SK-N-SH treated with all-trans-retinoic acid at 6 μM for 48 hours (cell line): Measurements from ENCODE around the gene SDF4.

ENCODE experiments used
- ATAC-seq: fragments of 200-7000 bp; cut with Tn5 transposase; 3 replicates; pipeline ENCODE4 v1.9.1; 2020; ENCODE audit warnings: mild to moderate bottlenecking, moderate library complexity
- ARNTL ChIP-seq: fragments of 450-650 bp; formaldehyde crosslinking; IDR thresholded peaks from 2 replicates; pipeline ENCODE4 v1.5.0; 2020; ENCODE audit warnings: low read depth, mild to moderate bottlenecking, moderate library complexity, borderline replicate concordance
- BACH2 ChIP-seq: fragments of 250-450 bp; sonication (Bioruptor Pico); IDR thresholded peaks from 2 replicates; pipeline ENCODE4 v1.9.0; 2021; ENCODE audit warnings: mild to moderate bottlenecking, borderline replicate concordance
- CSDC2 ChIP-seq: fragments of 250-450 bp; sonication (Bioruptor Pico); IDR thresholded peaks from 2 replicates; pipeline ENCODE4 v1.5.0; 2020; ENCODE audit warnings: mild to moderate bottlenecking, moderate library complexity
- ESRRG ChIP-seq: fragments of 250-450 bp; sonication (Bioruptor Pico); IDR thresholded peaks from 2 replicates; pipeline ENCODE4 v1.6.1; 2021; ENCODE audit warnings: mild to moderate bottlenecking
- GLIS3 ChIP-seq: fragments of 250-450 bp; sonication (Bioruptor Pico); IDR thresholded peaks from 2 replicates; pipeline ENCODE4 v1.5.0; 2020; ENCODE audit warnings: mild to moderate bottlenecking, moderate library complexity
- ISL1 ChIP-seq: fragments of 250-450 bp; sonication (Bioruptor Pico); IDR thresholded peaks from 2 replicates; pipeline ENCODE4 v2.1.2; 2022; ENCODE audit warnings: mild to moderate bottlenecking, moderate library complexity
- OSR1 ChIP-seq: fragments of 250-450 bp; sonication (Bioruptor Pico); IDR thresholded peaks from 2 replicates; pipeline ENCODE4 v1.8.0; 2022; ENCODE audit warnings: moderate library complexity, mild to moderate bottlenecking, inconsistent platforms
- PPARA ChIP-seq: fragments of 250-450 bp; sonication (Bioruptor Pico); IDR thresholded peaks from 2 replicates; pipeline ENCODE4 v1.5.0; 2020; ENCODE audit warnings: mild to moderate bottlenecking, borderline replicate concordance
- RARB ChIP-seq: fragments of 250-450 bp; sonication (Bioruptor Pico); IDR thresholded peaks from 2 replicates; pipeline ENCODE4 v1.8.0; 2021; ENCODE audit warnings: mild to moderate bottlenecking, moderate library complexity
- SNAI2 ChIP-seq: fragments of 250-450 bp; sonication (Bioruptor Pico); IDR thresholded peaks from 2 replicates; pipeline ENCODE4 v1.5.0; 2020; ENCODE audit warnings: mild to moderate bottlenecking, moderate library complexity
- TCF4 ChIP-seq: fragments of 250-450 bp; sonication (Bioruptor Pico); IDR thresholded peaks from 2 replicates; pipeline ENCODE4 v1.8.0; 2021; ENCODE audit warnings: mild to moderate bottlenecking, moderate library complexity, borderline replicate concordance
- ZC3H10 ChIP-seq: fragments of 250-450 bp; sonication (Bioruptor Pico); IDR thresholded peaks from 2 replicates; pipeline ENCODE4 v1.5.1; 2021; ENCODE audit warnings: mild to moderate bottlenecking, moderate library complexity
- ZNF565 ChIP-seq: fragments of 450-650 bp; formaldehyde crosslinking; conservative IDR thresholded peaks from 2 replicates; pipeline ENCODE4 v1.5.0; 2020; ENCODE audit warnings: low read depth, mild to moderate bottlenecking, moderate library complexity
- ZNF70 ChIP-seq: fragments of 450-650 bp; formaldehyde crosslinking; IDR thresholded peaks from 2 replicates; pipeline ENCODE4 v1.5.0; 2020; ENCODE audit warnings: mild to moderate bottlenecking, moderate library complexity
- ZNF8 ChIP-seq: fragments of 450-650 bp; formaldehyde crosslinking; IDR thresholded peaks from 2 replicates; pipeline ENCODE4 v1.5.0; 2020; ENCODE audit warnings: mild to moderate bottlenecking, moderate library complexity
- TF ChIP-seq, protein P1 (sequence below): fragments of 250-450 bp; sonication (Bioruptor Pico); IDR thresholded peaks from 2 replicates; pipeline ENCODE4 v1.5.0; 2020; ENCODE audit warnings: mild to moderate bottlenecking, moderate library complexity
- TF ChIP-seq, protein P2 (sequence below): fragments of 250-450 bp; sonication (Bioruptor Pico); IDR thresholded peaks from 2 replicates; pipeline ENCODE4 v1.5.1; 2021; ENCODE audit warnings: mild to moderate bottlenecking, moderate library complexity
- TF ChIP-seq, protein P3 (sequence below): fragments of 250-450 bp; sonication (Bioruptor Pico); IDR thresholded peaks from 2 replicates; pipeline ENCODE4 v1.8.0; 2021; ENCODE audit warnings: low read depth, mild to moderate bottlenecking, moderate library complexity, borderline replicate concordance
- TF ChIP-seq, protein P4 (sequence below): fragments of 250-450 bp; sonication (Bioruptor Pico); IDR thresholded peaks from 2 replicates; pipeline ENCODE4 v1.5.1; 2020; ENCODE audit warnings: low read depth, mild to moderate bottlenecking, moderate library complexity
- TF ChIP-seq, protein P5 (sequence below): fragments of 250-450 bp; sonication (Bioruptor Pico); IDR thresholded peaks from 2 replicates; pipeline ENCODE4 v1.8.0; 2020; ENCODE audit warnings: mild to moderate bottlenecking, moderate library complexity, borderline replicate concordance

The SDF4 gene

DNA sequence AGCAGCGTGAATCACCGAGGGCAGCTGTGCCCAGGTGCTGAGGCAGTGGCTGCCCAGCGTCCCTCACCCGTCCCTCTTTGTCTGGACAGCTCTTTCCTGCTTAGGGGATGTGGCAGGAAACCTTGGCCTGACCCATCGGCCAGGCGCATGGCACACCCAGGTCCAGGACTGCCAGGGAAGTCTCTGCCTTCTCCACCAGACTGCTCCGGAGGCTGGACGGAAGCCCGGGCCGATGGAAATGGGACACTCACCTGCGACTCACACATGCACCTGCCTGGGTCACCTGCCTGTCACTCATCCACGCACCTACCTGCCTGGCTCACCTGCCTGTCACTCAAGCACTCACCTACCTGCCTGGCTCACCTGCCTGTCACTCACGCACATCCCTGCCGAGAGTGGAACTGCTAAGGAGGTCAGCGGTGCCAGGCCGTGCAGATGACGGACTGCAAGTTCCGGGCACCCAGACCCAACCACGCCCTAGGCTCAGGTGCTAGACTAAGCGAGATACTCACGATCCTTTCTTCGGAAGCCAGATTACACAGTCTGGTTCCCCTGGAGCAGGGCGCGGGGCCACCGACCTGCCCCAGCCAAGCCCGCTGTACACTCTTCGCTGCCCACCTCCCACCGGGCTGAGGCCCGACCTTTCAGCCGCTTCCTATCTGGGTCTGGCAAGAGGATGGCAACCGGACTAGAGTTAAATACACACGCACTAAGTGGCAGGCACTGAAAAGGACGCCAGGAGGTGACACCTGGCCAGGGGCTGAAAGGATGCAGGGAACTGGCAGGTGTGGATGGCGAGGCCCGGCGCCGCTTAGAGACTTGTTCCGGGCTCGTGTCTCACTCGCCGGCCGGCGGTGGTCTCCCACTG lies 40.8 kb upstream of the SDF4 start (continued):
- TF ChIP-seq, protein P1, sequence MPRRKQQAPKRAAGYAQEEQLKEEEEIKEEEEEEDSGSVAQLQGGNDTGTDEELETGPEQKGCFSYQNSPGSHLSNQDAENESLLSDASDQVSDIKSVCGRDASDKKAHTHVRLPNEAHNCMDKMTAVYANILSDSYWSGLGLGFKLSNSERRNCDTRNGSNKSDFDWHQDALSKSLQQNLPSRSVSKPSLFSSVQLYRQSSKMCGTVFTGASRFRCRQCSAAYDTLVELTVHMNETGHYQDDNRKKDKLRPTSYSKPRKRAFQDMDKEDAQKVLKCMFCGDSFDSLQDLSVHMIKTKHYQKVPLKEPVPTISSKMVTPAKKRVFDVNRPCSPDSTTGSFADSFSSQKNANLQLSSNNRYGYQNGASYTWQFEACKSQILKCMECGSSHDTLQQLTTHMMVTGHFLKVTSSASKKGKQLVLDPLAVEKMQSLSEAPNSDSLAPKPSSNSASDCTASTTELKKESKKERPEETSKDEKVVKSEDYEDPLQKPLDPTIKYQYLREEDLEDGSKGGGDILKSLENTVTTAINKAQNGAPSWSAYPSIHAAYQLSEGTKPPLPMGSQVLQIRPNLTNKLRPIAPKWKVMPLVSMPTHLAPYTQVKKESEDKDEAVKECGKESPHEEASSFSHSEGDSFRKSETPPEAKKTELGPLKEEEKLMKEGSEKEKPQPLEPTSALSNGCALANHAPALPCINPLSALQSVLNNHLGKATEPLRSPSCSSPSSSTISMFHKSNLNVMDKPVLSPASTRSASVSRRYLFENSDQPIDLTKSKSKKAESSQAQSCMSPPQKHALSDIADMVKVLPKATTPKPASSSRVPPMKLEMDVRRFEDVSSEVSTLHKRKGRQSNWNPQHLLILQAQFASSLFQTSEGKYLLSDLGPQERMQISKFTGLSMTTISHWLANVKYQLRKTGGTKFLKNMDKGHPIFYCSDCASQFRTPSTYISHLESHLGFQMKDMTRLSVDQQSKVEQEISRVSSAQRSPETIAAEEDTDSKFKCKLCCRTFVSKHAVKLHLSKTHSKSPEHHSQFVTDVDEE (CRISPR knock-in tag): no peak
- TF ChIP-seq ZNF8 (CRISPR knock-in tag) (no peak), GLIS3 (CRISPR knock-in tag) (no peak)
- TF ChIP-seq, protein P2, sequence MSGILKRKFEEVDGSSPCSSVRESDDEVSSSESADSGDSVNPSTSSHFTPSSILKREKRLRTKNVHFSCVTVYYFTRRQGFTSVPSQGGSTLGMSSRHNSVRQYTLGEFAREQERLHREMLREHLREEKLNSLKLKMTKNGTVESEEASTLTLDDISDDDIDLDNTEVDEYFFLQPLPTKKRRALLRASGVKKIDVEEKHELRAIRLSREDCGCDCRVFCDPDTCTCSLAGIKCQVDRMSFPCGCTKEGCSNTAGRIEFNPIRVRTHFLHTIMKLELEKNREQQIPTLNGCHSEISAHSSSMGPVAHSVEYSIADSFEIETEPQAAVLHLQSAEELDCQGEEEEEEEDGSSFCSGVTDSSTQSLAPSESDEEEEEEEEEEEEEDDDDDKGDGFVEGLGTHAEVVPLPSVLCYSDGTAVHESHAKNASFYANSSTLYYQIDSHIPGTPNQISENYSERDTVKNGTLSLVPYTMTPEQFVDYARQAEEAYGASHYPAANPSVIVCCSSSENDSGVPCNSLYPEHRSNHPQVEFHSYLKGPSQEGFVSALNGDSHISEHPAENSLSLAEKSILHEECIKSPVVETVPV: no peak
- TF ChIP-seq, all 23 proteins: peak for 0

DNA sequence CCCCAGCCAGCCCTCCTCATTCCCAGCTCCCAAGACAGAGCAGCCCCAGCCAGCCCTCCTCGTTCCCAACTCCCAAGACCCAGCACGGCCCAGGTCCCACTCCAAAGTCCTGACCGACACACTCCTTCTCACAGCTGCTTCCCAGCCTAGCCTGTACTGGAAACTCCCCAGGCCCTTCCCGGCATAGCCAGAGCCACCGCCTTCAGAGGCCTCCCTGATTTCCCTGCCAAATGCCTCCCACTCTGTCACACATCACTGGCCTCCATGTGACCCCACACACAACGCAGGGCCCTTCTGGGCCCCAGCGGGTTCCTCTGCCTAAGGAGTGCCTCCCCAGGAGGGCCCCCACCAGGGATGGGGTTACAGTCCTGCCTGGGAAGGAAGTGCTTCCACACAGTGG lies 39.0 kb upstream of the SDF4 start:
- no peak for ATAC-seq
- TF ChIP-seq ZNF70 (CRISPR knock-in tag): no peak
- TF ChIP-seq, protein P2: no peak
- TF ChIP-seq, protein P3, sequence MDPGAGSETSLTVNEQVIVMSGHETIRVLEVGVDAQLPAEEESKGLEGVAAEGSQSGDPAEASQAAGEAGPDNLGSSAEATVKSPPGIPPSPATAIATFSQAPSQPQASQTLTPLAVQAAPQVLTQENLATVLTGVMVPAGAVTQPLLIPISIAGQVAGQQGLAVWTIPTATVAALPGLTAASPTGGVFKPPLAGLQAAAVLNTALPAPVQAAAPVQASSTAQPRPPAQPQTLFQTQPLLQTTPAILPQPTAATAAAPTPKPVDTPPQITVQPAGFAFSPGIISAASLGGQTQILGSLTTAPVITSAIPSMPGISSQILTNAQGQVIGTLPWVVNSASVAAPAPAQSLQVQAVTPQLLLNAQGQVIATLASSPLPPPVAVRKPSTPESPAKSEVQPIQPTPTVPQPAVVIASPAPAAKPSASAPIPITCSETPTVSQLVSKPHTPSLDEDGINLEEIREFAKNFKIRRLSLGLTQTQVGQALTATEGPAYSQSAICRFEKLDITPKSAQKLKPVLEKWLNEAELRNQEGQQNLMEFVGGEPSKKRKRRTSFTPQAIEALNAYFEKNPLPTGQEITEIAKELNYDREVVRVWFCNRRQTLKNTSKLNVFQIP (CRISPR knock-in tag): no peak
- TF ChIP-seq RARB: no peak
- TF ChIP-seq BACH2: no peak
- TF ChIP-seq ESRRG (CRISPR knock-in tag): no peak
- no peak for TF ChIP-seq ISL1 (CRISPR knock-in tag)
- TF ChIP-seq ZNF8 (CRISPR knock-in tag): no peak
- no peak for TF ChIP-seq OSR1 (CRISPR knock-in tag)
- no peak for TF ChIP-seq TCF4 (CRISPR knock-in tag)

DNA sequence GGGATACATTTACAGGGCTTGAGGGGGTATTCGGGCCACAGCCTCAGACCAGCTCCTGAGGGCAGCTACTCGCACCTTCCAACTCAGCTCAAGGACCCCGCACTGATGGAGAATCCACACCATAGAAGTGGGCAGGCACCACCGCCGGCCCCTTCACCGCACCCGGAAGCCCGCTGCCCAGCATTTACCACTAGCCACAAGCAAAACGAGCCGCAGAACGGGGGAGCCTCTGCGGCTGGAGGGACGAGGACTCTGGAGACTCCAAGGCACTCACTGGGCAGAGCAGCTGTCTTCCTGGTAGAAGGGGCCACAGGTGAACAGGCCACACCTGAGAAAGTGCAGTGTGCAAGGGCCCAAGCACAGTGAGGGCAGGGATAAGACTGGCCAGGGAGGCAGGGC lies 36.5 kb upstream of the SDF4 start:
- ATAC-seq: no peak
- TF ChIP-seq ZNF70 (CRISPR knock-in tag) (no peak), CSDC2 (CRISPR knock-in tag) (no peak), ARNTL (no peak), BACH2 (no peak), ZC3H10 (no peak), PPARA (CRISPR knock-in tag) (no peak), SNAI2 (CRISPR knock-in tag) (no peak), ZNF565 (CRISPR knock-in tag) (no peak)
- TF ChIP-seq, protein P4, sequence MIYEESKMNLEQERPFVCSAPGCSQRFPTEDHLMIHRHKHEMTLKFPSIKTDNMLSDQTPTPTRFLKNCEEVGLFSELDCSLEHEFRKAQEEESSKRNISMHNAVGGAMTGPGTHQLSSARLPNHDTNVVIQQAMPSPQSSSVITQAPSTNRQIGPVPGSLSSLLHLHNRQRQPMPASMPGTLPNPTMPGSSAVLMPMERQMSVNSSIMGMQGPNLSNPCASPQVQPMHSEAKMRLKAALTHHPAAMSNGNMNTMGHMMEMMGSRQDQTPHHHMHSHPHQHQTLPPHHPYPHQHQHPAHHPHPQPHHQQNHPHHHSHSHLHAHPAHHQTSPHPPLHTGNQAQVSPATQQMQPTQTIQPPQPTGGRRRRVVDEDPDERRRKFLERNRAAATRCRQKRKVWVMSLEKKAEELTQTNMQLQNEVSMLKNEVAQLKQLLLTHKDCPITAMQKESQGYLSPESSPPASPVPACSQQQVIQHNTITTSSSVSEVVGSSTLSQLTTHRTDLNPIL (CRISPR knock-in tag): no peak
- TF ChIP-seq, protein P5, sequence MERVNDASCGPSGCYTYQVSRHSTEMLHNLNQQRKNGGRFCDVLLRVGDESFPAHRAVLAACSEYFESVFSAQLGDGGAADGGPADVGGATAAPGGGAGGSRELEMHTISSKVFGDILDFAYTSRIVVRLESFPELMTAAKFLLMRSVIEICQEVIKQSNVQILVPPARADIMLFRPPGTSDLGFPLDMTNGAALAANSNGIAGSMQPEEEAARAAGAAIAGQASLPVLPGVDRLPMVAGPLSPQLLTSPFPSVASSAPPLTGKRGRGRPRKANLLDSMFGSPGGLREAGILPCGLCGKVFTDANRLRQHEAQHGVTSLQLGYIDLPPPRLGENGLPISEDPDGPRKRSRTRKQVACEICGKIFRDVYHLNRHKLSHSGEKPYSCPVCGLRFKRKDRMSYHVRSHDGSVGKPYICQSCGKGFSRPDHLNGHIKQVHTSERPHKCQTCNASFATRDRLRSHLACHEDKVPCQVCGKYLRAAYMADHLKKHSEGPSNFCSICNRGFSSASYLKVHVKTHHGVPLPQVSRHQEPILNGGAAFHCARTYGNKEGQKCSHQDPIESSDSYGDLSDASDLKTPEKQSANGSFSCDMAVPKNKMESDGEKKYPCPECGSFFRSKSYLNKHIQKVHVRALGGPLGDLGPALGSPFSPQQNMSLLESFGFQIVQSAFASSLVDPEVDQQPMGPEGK (CRISPR knock-in tag): no peak
- TF ChIP-seq, protein P3 (CRISPR knock-in tag): no peak
- TF ChIP-seq, all 23 proteins: peak for 0
